HG02884 (cell line): ENCODE results near the gene PAFAH2.

Experiments
- ATAC-seq: cut with Tn5 transposase; IDR thresholded peaks from one replicate; pipeline ENCODE4 v1.9.1; 2021; ENCODE audit warnings: mild to moderate bottlenecking, moderate library complexity; ENCODE audit not compliant: unreplicated experiment

Gene PAFAH2

GRCh38 chr1:26031611-26032220, 33.9 kb upstream of the PAFAH2 start:
- no peak for ATAC-seq

GRCh38 chr1:26031196-26031595, 33.3 kb upstream of the PAFAH2 start:
- ATAC-seq = no peak

DNA sequence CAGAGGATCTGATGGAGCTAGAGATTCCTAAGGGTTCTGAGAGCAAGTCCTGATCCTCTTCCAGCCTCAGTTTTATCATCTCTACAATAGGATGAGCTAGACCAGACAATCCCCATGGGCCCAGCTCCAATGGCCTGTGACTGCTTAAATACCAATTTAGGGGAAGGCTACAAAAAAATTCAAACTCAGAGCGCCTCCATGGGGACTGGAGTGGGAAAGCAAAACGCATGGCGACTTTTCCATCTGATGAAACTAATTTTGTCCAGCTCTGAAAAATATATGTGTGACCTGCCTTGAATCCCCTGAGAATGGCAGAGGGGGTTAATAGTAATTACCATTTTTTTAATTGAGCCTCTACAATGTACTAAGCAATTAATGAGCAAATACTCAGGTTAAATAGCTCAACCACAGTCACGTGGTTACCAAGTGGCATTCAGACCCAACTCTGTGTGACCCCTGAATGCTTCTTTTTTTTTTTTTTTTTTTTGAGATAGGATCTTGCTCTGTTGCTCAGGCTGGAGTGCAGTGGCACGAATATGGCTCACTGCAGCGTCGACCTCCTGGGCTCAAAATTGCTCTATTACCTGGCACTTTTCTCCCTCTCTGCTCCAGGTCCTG, 32.1 kb upstream of the PAFAH2 start:
- no peak for ATAC-seq

- no peak for ATAC-seq
Measured at GRCh38 chr1:26029054-26029863, 31.4 kb upstream of the PAFAH2 start.

DNA sequence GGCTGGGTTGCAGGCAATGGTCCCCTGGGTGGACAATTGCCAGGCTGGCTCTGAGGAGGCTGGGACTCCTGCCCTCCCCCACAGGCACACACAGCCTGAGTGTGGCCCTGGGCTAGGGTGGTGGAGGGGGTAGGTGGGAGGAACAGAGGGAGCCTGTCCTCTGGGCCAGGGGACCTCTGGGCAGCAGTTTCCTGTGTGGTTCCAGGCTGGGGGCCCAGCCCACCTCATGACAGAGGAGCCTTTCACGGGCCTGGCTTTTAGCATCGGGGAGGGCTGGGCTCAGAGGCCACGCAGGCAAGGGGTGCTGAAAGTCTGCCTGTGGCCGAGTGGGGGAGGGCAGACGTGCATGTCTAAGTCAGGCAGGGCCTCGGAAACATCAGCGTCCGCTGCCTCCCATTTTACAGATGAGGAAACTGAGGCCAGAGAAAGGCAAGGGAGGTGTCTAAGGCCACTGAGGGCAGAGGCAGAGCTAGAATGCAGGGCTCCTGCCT, 30.7 kb upstream of the PAFAH2 start:
- ATAC-seq = no peak

- no peak for ATAC-seq
Measured at GRCh38 chr1:26027716-26028489, 30.0 kb upstream of the PAFAH2 start.

DNA sequence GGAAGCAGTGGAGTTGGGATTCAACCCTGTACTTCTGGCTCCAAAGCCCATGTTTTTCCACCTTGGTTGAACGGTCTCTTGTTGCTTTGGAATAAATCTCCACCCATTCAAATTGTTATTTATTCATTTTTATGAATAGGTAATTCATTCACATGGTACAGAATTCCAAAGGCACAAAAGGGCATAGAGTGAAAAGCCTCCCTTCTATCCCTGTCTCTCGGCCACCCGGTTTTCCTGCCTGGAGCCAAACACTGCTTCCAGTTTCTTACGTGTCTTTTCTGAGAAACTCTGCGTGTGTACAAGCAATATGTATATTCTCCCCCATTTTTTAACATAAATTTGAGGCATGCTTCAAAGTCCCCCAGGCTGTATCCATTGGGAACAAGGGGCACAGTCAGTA, 27.7 kb upstream of the PAFAH2 start:
- ATAC-seq = no peak

DNA sequence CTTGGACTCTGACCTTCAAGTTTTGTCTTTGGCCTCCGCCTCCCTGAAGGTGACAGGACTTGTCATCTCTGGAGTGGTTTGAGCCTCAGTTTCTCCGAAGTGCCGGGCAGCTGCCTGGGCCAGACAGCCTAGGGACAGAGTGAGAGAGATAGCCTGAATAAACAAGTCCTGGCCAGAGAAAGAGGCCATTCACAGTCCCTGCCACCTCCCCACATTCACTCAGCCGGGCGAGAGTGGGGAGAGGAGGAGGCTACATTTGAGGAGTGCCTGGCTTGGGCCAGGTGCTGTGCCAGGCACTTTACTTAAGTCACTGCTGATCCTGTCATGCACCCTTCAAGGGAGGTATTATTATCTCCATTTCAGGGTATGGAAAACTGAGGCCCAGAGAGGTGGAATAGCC, 27.2 kb upstream of the PAFAH2 start:
- ATAC-seq = no peak

- no peak for ATAC-seq
Measured at GRCh38 chr1:26023826-26024225, 26.0 kb upstream of the PAFAH2 start.

GRCh38 chr1:26023009-26023408, 25.1 kb upstream of the PAFAH2 start:
- ATAC-seq = no peak

DNA sequence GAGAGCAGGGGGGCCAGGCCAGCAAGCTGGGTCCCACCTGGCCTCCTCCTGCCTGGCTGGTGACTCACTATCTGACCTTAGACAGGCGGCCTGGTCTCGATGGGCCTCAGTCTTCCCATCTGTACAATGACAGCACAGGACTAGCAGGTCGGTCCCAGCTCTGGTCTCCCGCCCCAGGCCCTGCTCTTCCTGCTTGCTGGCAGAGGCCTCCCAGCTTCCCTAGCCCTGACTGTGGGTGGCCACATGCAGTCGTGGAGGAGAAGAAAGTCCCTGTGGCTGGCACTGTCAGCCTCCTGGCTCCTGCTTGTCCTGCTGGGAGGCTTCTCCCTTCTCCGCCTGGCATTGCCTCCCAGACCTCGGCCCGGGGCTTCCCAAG, 24.5 kb upstream of the PAFAH2 start:
- ATAC-seq = no peak

DNA sequence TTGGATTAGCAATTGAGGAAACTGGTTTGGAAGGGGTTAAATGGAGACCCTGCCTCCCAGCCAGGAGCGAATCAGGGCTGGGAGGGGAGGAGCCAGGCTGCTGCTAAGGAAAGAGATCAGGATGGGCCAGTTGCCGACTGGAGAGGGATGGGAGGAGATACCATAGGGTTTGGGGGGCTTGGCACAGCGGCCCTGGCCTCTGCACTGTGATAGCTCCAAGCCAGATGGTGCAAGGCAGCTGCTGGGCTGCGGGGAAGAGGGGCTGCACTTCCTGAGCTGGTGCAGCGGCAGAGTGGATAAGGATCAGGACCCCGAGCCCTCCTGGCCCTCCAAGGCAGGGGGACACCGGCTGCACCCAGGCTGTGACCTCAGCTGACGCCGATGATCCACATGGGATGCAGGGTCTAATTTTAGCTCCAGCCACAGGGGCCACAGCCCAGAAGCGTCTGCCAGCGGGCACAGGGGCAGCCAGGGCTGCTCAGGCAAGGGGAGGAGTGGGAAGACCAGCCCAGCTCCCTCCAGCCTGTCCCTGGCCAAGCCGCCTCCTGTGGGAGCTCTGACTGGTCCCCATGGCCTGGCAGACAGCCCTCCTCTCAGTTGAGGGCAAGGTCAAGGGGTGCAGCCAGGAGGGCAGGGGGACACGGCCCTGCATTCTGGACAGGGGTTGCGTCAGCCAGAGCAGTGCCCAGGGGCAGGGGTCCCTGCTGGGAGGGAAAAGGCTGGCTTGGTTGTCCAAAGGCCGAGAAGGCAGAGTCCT, 24.0 kb upstream of the PAFAH2 start, which contains the start of gene EXTL1:
Gene EXTL1 (plus strand): TSS at position 129 of the 757 bp plus-strand sequence. CDS start 872 bp downstream, outside the sequence.
- no peak for ATAC-seq

GRCh38 chr1:26020941-26021646, 23.2 kb upstream of the PAFAH2 start:
- ATAC-seq = no peak

GRCh38 chr1:26020330-26020768, 22.5 kb upstream of the PAFAH2 start:
- no peak for ATAC-seq

DNA sequence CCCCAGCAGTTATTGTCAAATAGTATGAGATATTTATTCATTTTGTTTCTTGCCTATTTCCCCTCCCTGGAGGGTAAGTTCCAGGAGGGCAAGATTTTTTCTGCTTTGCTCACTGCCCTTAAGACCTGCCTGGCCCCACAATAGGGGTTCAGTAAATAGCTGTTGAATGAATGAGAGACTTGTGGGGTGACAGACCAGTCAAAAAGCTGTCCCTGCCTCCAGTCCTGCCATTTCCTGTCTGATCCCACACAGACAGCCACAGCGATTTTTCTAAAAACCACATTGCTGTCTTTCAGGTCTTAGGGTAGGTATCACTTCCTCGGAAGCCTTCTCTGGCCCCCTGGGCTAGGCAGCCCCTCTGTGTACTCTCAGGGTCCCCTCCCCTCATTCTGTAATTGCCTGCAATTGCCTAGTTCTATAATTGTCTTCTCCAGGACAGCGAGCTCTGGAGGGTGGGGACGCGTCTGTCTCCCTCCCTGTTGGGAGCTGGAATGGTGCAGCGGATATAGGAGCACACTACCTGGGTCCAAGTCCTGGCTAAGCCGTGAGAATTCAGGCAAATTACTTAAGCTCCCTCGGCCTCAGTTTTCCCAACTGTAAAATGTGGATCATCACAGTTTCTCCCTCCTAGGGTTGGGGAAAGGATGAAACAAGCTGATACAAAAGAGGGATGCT, 21.9 kb upstream of the PAFAH2 start:
- no peak for ATAC-seq

GRCh38 chr1:26017606-26018005, 19.7 kb upstream of the PAFAH2 start:
- ATAC-seq = no peak

DNA sequence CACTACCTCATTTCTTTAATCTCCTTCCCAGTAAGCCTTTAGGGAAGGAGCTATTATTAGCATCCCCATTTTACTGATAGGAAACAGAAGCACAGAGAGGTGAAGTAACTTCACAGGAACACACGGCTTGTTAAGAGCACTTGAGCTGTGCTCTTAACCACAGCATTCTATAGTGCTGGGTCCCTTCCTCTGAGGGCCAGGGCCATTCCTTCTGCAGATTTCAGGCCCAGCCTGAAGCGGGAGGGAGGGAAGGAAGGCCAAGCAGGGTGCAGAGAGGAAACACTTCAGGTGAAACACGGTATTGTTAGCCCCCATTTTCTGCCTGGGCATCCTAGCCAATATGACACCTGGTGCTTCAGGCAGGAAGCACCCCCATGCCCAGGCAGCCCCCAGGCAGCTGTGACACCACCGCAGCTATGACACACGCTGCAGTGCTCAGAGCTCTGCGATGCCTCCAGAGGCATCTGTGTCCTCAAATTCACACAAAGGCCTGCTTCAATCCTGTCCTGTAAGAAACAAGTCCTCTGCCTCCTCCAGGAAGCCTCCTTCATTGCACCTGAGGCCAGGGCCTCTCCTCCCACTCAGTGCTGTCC, 19.2 kb upstream of the PAFAH2 start:
- ATAC-seq = no peak

- ATAC-seq = no peak
Measured at GRCh38 chr1:26016258-26016952, 18.5 kb upstream of the PAFAH2 start.
